Measurements from ENCODE around the gene NKX2-2.

Gene NKX2-2

GRCh38 chr20:21513881-21514540 lies at the start of gene NKX2-2:
NKX2-2 (minus strand) TSS chr20:21514064; CDS start chr20:21513669, 395 bp downstream.
- DNase-seq: no peak

GRCh38 chr20:21562656-21563055 lies 48.8 kb upstream of the NKX2-2 start:
- DNase-seq: no peak

- DNase-seq: no peak
These were observed 45.4 kb upstream of the NKX2-2 start for GRCh38 chr20:21559305-21559704.

- DNase-seq: no peak
These were observed 43.6 kb upstream of the NKX2-2 start for GRCh38 chr20:21557241-21558020.

GRCh38 chr20:21556398-21556797 lies 42.5 kb upstream of the NKX2-2 start:
- DNase-seq: no peak

GRCh38 chr20:21555470-21556120 lies 41.7 kb upstream of the NKX2-2 start:
- no peak for DNase-seq

- DNase-seq: no peak
These were observed 41.1 kb upstream of the NKX2-2 start for GRCh38 chr20:21554985-21555384.

GRCh38 chr20:21554376-21554890 lies 40.6 kb upstream of the NKX2-2 start:
- DNase-seq: no peak

GRCh38 chr20:21550587-21550986 lies 36.7 kb upstream of the NKX2-2 start:
- DNase-seq: no peak

- DNase-seq: no peak
These were observed 34.6 kb upstream of the NKX2-2 start for GRCh38 chr20:21548390-21549035.

- DNase-seq: no peak
These were observed 32.5 kb upstream of the NKX2-2 start for GRCh38 chr20:21546355-21546754.

GRCh38 chr20:21539512-21539911 lies 25.6 kb upstream of the NKX2-2 start:
- DNase-seq: no peak

GRCh38 chr20:21534886-21535285 lies 21.0 kb upstream of the NKX2-2 start:
- no peak for DNase-seq

- DNase-seq: no peak
These were observed 20.6 kb upstream of the NKX2-2 start for GRCh38 chr20:21534453-21534852.

GRCh38 chr20:21529863-21530262 lies 16.0 kb upstream of the NKX2-2 start:
- DNase-seq: no peak

- DNase-seq: no peak
These were observed 15.0 kb upstream of the NKX2-2 start for GRCh38 chr20:21528870-21529269.

GRCh38 chr20:21527908-21528307 lies 14.0 kb upstream of the NKX2-2 start:
- DNase-seq: no peak

- no peak for DNase-seq
These were observed 12.9 kb upstream of the NKX2-2 start for GRCh38 chr20:21526776-21527175.

GRCh38 chr20:21523895-21524294 lies 10.0 kb upstream of the NKX2-2 start:
- DNase-seq: no peak

- DNase-seq: no peak
These were observed 9.5 kb upstream of the NKX2-2 start for GRCh38 chr20:21523281-21523868.

- no peak for DNase-seq
These were observed 8.8 kb upstream of the NKX2-2 start for GRCh38 chr20:21522481-21523280.

Measured in 8988T (cell line).